HG03095 (cell line): Measurements from ENCODE around the gene EFCAB6.

ENCODE experiments used
- ATAC-seq: cut with Tn5 transposase; IDR thresholded peaks from one replicate; pipeline ENCODE4 v1.9.1; 2021; ENCODE audit warnings: moderate library complexity; ENCODE audit not compliant: unreplicated experiment

Gene EFCAB6

GRCh38 chr22:43848366-43849171, 36.5 kb upstream of the EFCAB6 start:
- no peak for ATAC-seq

- ATAC-seq = no peak
These were observed 35.5 kb upstream of the EFCAB6 start for GRCh38 chr22:43847376-43848289.

- ATAC-seq = no peak
These were observed 34.9 kb upstream of the EFCAB6 start for GRCh38 chr22:43846966-43847365.

- no peak for ATAC-seq
These were observed 33.9 kb upstream of the EFCAB6 start for GRCh38 chr22:43845981-43846380.

GRCh38 chr22:43844560-43845545, 32.7 kb upstream of the EFCAB6 start:
- ATAC-seq = no peak

GRCh38 chr22:43843783-43844530, 31.9 kb upstream of the EFCAB6 start:
- no peak for ATAC-seq

GRCh38 chr22:43841742-43842141, 29.6 kb upstream of the EFCAB6 start:
- no peak for ATAC-seq

GRCh38 chr22:43840851-43841250, 28.7 kb upstream of the EFCAB6 start:
- ATAC-seq = no peak

- no peak for ATAC-seq
These were observed 28.3 kb upstream of the EFCAB6 start for GRCh38 chr22:43840431-43840830.

GRCh38 chr22:43839781-43840180, 27.7 kb upstream of the EFCAB6 start:
- no peak for ATAC-seq

- ATAC-seq = no peak
These were observed 26.6 kb upstream of the EFCAB6 start for GRCh38 chr22:43838571-43839307.

- no peak for ATAC-seq
These were observed 26.1 kb upstream of the EFCAB6 start for GRCh38 chr22:43838161-43838560.

- ATAC-seq = no peak
These were observed 25.6 kb upstream of the EFCAB6 start for GRCh38 chr22:43837666-43838065.

- no peak for ATAC-seq
These were observed 23.6 kb upstream of the EFCAB6 start for GRCh38 chr22:43835736-43836135.

GRCh38 chr22:43835166-43835565, 23.1 kb upstream of the EFCAB6 start:
- ATAC-seq = no peak

- ATAC-seq = no peak
These were observed 21.5 kb upstream of the EFCAB6 start for GRCh38 chr22:43833286-43834240.

GRCh38 chr22:43832393-43833265, 20.5 kb upstream of the EFCAB6 start:
- no peak for ATAC-seq
